B cell (primary cell): ENCODE results near the gene CPNE5.

Experiments
- EZH2 ChIP-seq: IDR thresholded peaks from 2 replicates; pipeline ENCODE4 v1.6.1; 2012; ENCODE audit warnings: borderline replicate concordance, low read depth, mild to moderate bottlenecking, moderate library complexity, low read length; ENCODE audit not compliant: insufficient read depth, poor library complexity, severe bottlenecking
- TF ChIP-seq, protein P1 (sequence below): fragments of 200-600 bp; IDR thresholded peaks from one replicate; pipeline ENCODE4 v1.8.0; 2022; ENCODE audit warnings: antibody characterized with exemption, mild to moderate bottlenecking

DNA sequence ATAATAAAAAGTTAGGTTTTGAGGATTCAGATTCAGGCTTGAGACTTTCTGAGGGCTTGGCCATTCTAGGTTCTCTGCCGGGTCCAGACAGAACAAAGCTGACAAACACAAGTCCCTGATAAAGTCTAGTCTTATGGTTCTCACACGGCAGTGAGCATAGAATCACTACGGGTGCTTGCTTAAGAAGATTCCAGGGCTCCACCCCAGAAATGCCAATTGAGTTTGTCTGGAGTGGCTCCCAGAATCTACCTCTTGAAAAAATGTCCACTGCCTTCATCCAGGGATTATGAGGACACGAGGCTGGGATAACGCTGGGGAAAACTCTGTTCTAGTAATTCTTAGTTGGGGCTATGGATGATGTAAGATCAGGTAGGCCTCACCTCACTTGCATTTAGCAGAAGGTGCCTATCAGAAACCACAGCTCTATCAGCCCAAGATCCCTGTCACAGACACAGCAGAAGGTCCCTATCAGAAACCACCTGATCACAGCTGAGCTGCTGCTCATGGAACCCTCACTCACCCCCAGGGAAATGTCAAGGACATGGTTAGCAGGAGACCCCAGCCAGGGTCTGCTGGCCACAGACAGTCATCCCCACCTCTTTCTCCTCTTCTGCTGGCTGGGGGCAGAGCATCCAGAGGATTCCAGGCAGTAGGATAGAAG is 89.3 kb downstream of the CPNE5 start:
- no peak for TF ChIP-seq EZH2
- TF ChIP-seq, protein P1, sequence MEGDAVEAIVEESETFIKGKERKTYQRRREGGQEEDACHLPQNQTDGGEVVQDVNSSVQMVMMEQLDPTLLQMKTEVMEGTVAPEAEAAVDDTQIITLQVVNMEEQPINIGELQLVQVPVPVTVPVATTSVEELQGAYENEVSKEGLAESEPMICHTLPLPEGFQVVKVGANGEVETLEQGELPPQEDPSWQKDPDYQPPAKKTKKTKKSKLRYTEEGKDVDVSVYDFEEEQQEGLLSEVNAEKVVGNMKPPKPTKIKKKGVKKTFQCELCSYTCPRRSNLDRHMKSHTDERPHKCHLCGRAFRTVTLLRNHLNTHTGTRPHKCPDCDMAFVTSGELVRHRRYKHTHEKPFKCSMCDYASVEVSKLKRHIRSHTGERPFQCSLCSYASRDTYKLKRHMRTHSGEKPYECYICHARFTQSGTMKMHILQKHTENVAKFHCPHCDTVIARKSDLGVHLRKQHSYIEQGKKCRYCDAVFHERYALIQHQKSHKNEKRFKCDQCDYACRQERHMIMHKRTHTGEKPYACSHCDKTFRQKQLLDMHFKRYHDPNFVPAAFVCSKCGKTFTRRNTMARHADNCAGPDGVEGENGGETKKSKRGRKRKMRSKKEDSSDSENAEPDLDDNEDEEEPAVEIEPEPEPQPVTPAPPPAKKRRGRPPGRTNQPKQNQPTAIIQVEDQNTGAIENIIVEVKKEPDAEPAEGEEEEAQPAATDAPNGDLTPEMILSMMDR, result no peak
